Suprapubic skin (tissue), 4 donors: Measurements from ENCODE around the gene FMO3. TPM values are rescaled to one million over a fixed set of nuclear protein-coding genes. Genes with fewer than 3 reads are reported as not detected.

ENCODE experiments used
- DNase-seq, 2 donors: peaks; one replicate each; pipeline ENCODE4 v3.0.0-alpha.2; 2019; ENCODE audit warnings: low spot score in 2 of 2
- H3K27ac ChIP-seq: fragments of 200-600 bp; sonication (generic); one replicate; pipeline ENCODE4 v1.5.1; 2019
- H3K27me3 ChIP-seq: fragments of 200-600 bp; sonication (generic); one replicate; pipeline ENCODE4 v1.5.1; 2019
- H3K36me3 ChIP-seq: fragments of 200-600 bp; sonication (generic); one replicate; pipeline ENCODE4 v1.5.1; 2019
- H3K4me1 ChIP-seq: fragments of 200-600 bp; sonication (generic); one replicate; pipeline ENCODE4 v1.5.1; 2019
- H3K4me3 ChIP-seq: fragments of 200-600 bp; sonication (generic); one replicate; pipeline ENCODE4 v1.5.1; 2019; ENCODE audit warnings: mild to moderate bottlenecking
- H3K9me3 ChIP-seq: fragments of 200-600 bp; sonication (generic); one replicate; pipeline ENCODE4 v1.5.1; 2019
- EP300 ChIP-seq: sonication (generic); formaldehyde crosslinking; IDR thresholded peaks from one replicate; pipeline ENCODE4 v1.6.1; 2017; ENCODE audit warnings: antibody characterized with exemption
- POLR2A ChIP-seq, 2 donors: fragments of 450-650 bp; IDR thresholded peaks; one replicate each; pipeline ENCODE4 v1.6.1; 2017; ENCODE audit warnings: antibody characterized with exemption in 2 of 2, mild to moderate bottlenecking in 2 of 2, moderate library complexity in 2 of 2
- POLR2AphosphoS5 ChIP-seq, 3 donors: sonication (generic); formaldehyde crosslinking; IDR thresholded peaks; one replicate each; pipeline ENCODE4 v1.6.1; 2017; ENCODE audit warnings: antibody characterized with exemption in 3 of 3
- WGBS: methylation state at CpG from one replicate; pipeline ENCODE4 v1.1.5; 2018; 5-methylcytosine and 5-hydroxymethylcytosine counted together
- total RNA-seq, 4 donors: library from RNA; depleted of rRNA; stranded (reverse); fragments of >200 nt; gene quantifications; one replicate each; pipeline ENCODE4 v1.1.0, GENCODE V29; 2016
- TF ChIP-seq, protein P1 (sequence below), 2 donors: fragments of 200-600 bp in 1 of 2; fragments of 450-650 bp in 1 of 2; sonication (generic) in 1 of 2; IDR thresholded peaks; one replicate each; pipeline ENCODE4 v1.5.1; 2016 to 2019; ENCODE audit warnings: antibody characterized with exemption in 2 of 2, mild to moderate bottlenecking in 1 of 2, moderate library complexity in 1 of 2

FMO3 gene
- total RNA-seq, 4 donors from 2014 or later, result 0.36 to 3.8 (median 1.7) TPM

DNA sequence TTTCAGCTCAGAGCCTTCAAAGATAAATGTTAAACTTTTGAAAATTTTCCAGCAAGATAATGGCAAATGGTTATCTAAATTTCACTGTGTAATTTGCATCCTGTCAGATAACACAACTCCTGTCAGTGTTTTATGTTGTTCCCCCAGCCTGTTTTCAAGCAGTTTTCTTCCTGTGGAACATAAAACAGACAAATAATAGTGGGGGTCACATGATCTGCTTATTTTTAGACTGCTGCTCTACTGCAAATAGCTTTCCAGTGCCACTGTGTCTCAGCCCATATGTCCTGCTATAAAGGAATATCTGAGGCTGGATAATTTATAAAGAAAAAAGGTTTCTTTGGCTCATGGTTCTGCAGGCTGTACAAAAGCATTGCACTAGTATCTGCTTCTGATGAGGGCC lies 32.2 kb downstream of the FMO3 start:
- Histone ChIP-seq H3K4me3 (no peak overlapping the region), H3K27me3 (no peaks in the 10 kb centered on the region), H3K27ac (no peak overlapping the region), H3K4me1 (peaks cover 29% of the 10 kb centered on the region), H3K9me3 (no peaks in the 10 kb centered on the region), H3K36me3 (no peaks in the 10 kb centered on the region)
- DNase-seq, result no peak
- TF ChIP-seq POLR2AphosphoS5 (IDR thresholded peaks at IDR 0.05), result no peak
- TF ChIP-seq POLR2A (IDR thresholded peaks at IDR 0.05), result no peak
- no peak for TF ChIP-seq EP300
- TF ChIP-seq, protein P1, sequence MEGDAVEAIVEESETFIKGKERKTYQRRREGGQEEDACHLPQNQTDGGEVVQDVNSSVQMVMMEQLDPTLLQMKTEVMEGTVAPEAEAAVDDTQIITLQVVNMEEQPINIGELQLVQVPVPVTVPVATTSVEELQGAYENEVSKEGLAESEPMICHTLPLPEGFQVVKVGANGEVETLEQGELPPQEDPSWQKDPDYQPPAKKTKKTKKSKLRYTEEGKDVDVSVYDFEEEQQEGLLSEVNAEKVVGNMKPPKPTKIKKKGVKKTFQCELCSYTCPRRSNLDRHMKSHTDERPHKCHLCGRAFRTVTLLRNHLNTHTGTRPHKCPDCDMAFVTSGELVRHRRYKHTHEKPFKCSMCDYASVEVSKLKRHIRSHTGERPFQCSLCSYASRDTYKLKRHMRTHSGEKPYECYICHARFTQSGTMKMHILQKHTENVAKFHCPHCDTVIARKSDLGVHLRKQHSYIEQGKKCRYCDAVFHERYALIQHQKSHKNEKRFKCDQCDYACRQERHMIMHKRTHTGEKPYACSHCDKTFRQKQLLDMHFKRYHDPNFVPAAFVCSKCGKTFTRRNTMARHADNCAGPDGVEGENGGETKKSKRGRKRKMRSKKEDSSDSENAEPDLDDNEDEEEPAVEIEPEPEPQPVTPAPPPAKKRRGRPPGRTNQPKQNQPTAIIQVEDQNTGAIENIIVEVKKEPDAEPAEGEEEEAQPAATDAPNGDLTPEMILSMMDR (IDR thresholded peaks at IDR 0.05), result no peak

DNA sequence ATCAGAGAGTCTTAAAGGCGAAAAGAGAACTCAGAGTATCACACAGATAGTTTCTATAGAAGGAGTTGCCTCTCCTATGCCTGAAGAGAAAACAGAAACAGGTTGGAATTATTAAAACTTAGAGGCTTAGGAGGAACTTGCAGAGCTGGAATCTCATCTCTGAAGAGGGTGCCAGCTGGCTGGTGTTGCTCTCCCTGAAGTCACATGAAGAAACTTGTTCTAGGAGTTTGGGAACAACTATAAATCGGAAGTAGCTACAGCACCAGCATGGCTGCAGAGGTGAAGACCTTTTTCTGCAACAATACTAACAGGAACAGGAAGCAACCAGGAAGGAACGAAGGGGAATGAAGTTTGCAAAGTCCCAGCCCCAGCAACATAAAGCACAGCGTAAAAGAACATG lies 35.8 kb downstream of the FMO3 start:
- H3K4me1 ChIP-seq, result peaks cover 33% of the 10 kb centered on the region
- no peak for TF ChIP-seq EP300
- peak in 1 of 3 donors; percentile 60 for TF ChIP-seq POLR2AphosphoS5 (IDR thresholded peaks at IDR 0.05)
- TF ChIP-seq, protein P1 (IDR thresholded peaks at IDR 0.05), result no peak
- no peak overlapping the region for H3K4me3 ChIP-seq
- no peaks in the 10 kb centered on the region for H3K36me3 ChIP-seq
- peak overlapping the region; percentile 46 for H3K27ac ChIP-seq
- 34% methylated on average over 4 of the region's 4 CpGs for WGBS
- H3K9me3 ChIP-seq, result no peaks in the 10 kb centered on the region
- DNase-seq, result peak in 1 of 2 donors; percentile 66
- no peaks in the 10 kb centered on the region for H3K27me3 ChIP-seq

DNA sequence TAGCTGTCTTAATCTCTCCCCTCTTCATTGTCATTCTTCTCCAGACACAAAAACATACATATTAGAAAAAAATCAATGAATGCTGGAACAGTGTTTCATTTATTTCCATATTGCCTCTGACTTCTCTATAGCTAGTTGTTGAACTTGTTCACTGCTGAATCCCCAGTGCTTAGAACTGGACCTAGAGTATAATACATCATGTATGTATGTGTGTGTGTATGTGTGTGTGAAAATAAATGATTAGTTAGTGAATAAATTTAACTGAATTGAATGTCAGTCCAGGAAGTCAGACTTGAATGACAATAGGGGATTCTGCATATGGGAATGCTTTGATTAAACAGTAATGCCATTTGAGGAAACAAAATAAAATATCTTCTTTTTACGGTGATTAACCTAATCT lies 36.4 kb downstream of the FMO3 start:
- Histone ChIP-seq H3K36me3 (no peaks in the 10 kb centered on the region), H3K4me1 (peaks cover 33% of the 10 kb centered on the region), H3K9me3 (no peaks in the 10 kb centered on the region), H3K27me3 (no peaks in the 10 kb centered on the region), H3K4me3 (no peak overlapping the region), H3K27ac (peak overlapping the region; percentile 5)
- DNase-seq, result no peak
- TF ChIP-seq POLR2A (IDR thresholded peaks at IDR 0.05) (no peak), EP300 (no peak), POLR2AphosphoS5 (IDR thresholded peaks at IDR 0.05) (no peak)
- TF ChIP-seq, protein P1 (IDR thresholded peaks at IDR 0.05), result no peak
- WGBS, result 67% methylated on average over 1 of the region's 1 CpG

DNA sequence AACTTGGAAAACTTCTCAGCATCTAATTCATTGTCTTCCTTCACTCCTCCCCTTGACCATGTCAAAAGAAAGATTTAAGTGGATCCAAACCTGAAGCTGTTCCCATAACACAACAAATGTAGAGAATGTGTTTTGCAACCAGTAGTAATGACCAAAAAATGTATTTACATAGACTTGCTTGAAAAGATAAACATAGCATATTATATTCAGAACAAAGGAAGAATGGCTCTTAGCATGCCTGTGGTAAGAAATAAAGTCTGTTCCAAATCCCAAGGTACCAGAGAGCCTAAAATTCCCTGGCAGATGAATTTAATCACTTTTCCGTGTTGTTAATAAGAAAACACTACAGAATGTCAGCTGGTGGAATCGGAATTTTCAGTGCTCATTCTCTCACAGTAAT lies 36.8 kb downstream of the FMO3 start:
- Histone ChIP-seq H3K27ac (no peak overlapping the region), H3K27me3 (no peaks in the 10 kb centered on the region), H3K36me3 (no peaks in the 10 kb centered on the region), H3K9me3 (no peaks in the 10 kb centered on the region), H3K4me3 (no peak overlapping the region), H3K4me1 (peaks cover 33% of the 10 kb centered on the region)
- TF ChIP-seq EP300 (no peak), POLR2AphosphoS5 (IDR thresholded peaks at IDR 0.05) (no peak), POLR2A (IDR thresholded peaks at IDR 0.05) (no peak)
- TF ChIP-seq, protein P1 (IDR thresholded peaks at IDR 0.05), result no peak
- 58% methylated on average over 2 of the region's 2 CpGs for WGBS
- no peak for DNase-seq

DNA sequence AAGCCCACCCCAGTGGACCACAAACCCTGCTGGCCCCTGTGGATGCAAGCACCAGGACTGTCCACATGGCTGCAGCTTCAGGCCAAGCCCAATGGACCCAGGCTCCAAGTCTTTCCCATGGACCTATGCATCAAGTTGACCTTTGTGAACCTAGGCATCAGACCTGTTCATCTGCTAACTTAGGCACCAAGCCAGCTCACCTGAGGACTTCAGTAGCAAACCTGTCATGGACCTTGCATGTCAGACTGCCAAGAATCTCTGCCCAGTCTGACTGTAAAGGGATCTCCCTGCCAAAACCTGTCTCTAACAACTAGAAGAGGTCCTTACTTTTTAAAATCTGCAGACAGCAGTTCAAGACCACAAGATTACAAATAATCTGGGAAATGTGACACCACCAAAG lies 37.8 kb downstream of the FMO3 start:
- H3K27ac ChIP-seq, result no peak overlapping the region
- DNase-seq, result no peak
- H3K9me3 ChIP-seq, result no peaks in the 10 kb centered on the region
- TF ChIP-seq POLR2A (IDR thresholded peaks at IDR 0.05) (no peak), EP300 (no peak)
- TF ChIP-seq, protein P1 (IDR thresholded peaks at IDR 0.05), result no peak
- H3K4me1 ChIP-seq, result peaks cover 33% of the 10 kb centered on the region
- no peaks in the 10 kb centered on the region for H3K27me3 ChIP-seq
- no peak overlapping the region for H3K4me3 ChIP-seq
- no peaks in the 10 kb centered on the region for H3K36me3 ChIP-seq
